Right lobe of liver (tissue), 6 donors: ENCODE measurements around the gene RBM19. TPM values are rescaled to one million over a fixed set of nuclear protein-coding genes. Genes with fewer than 3 reads are reported as not detected.

Experiments
- ATAC-seq, 4 donors: fragments of 200-7000 bp; cut with Tn5 transposase; one replicate each; pipeline ENCODE4 v1.9.1; 2020; ENCODE audit warnings: mild to moderate bottlenecking in 4 of 4, moderate library complexity in 4 of 4
- DNase-seq, 3 donors: peaks; one replicate each; pipeline ENCODE4 v3.0.0-alpha.2; 2020
- H3K27ac ChIP-seq, 3 donors: fragments of 200-600 bp; one replicate each; pipeline ENCODE4 v1.8.0; 2022
- H3K27me3 ChIP-seq, 2 donors: fragments of 200-600 bp; one replicate each; pipeline ENCODE4 v1.8.0; 2022
- H3K36me3 ChIP-seq, 4 donors: fragments of 200-600 bp; sonication (generic) in 1 of 4; one replicate each; pipeline versions ENCODE4 v1.5.1 to v1.8.0; 2017 to 2022; ENCODE audit warnings: control low read depth in 1 of 4
- H3K4me1 ChIP-seq, 4 donors: fragments of 200-600 bp; sonication (generic) in 1 of 4; one replicate each; pipeline versions ENCODE4 v1.5.1 to v1.8.0; 2017 to 2022; ENCODE audit warnings: control low read depth in 1 of 4
- H3K4me3 ChIP-seq, 3 donors: fragments of 200-600 bp; one replicate each; pipeline ENCODE4 v1.8.0; 2022
- H3K9me3 ChIP-seq, 4 donors: fragments of 200-600 bp; sonication (generic) in 1 of 4; one replicate each; pipeline versions ENCODE4 v1.5.1 to v1.8.0; 2017 to 2022; ENCODE audit warnings: control low read depth in 1 of 4
- POLR2A ChIP-seq: fragments of 450-650 bp; IDR thresholded peaks from one replicate; pipeline ENCODE4 v1.6.1; 2017; ENCODE audit warnings: antibody characterized with exemption, mild to moderate bottlenecking
- WGBS: methylation state at CpG from one replicate; pipeline ENCODE4 v1.1.6; 2018; ENCODE audit warnings: low coverage, low lambda C conversion rate; ENCODE audit not compliant: insufficient coverage; ENCODE audit errors: missing lambda C conversion rate; 5-methylcytosine and 5-hydroxymethylcytosine counted together
- intact Hi-C, 2 donors: fragments of 100-400 bp; cut with DNase I; formaldehyde crosslinking; loops; one replicate each; pipeline versions ENCODE4 v1.11.2 to v1.14.1; 2022
- total RNA-seq, 6 experiments: library from RNA; depleted of rRNA in 2 of 6; stranded (reverse); fragments of >200 nt in 2 of 6; fragmentation: NEBNext Ultra II Directional in 3 of 6; extraction: Animal tissue kit (Norgen Biotek cat#: 25700) in 3 of 6; gene quantifications; one replicate each; pipeline versions ENCODE4 v1.1.0 to v1.2.4, GENCODE V29; 2016 to 2023
- TF ChIP-seq, protein P1 (sequence below), 4 donors: fragments of 200-600 bp in 3 of 4; fragments of 450-650 bp in 1 of 4; IDR thresholded peaks; one replicate each; pipeline versions ENCODE4 v1.5.1 to v1.8.0; 2016 to 2022; ENCODE audit warnings: antibody characterized with exemption in 4 of 4, mild to moderate bottlenecking in 2 of 4
- donor health status: DM: no; HTN: yes; CAD: no.
- donor health status: DM: no; HTN: no; CAD: no.
- donor health status: DM: no; HTN: no; CAD: no.
- donor health status: DM: no; HTN: yes; CAD: no.
- donor health status: DM: no; HTN: yes; CAD: no.

RBM19 gene
- total RNA-seq, 6 experiments from 2014 or later: 11.3 to 17.2 (median 14.2) TPM

DNA sequence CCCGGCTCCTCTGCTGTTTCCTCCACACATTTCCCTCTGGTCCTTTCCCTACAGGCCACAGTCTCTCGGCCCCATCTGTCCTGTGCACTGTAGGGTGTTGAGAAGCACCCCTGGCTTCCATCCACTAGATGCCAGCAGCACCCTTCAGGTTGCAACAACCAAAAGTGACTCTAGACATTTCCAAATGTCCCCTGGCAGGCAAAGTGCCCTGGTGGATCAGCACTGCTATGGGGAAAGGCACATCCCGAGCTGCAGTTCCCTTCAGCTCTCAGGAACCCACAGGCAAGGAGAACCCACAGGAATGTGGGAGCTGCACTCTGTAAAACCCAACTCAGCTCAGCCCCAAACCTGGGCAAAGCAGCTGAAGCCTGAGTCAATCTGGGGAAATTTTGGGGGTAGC lies 77.0 kb downstream of the RBM19 start:
- TF ChIP-seq, protein P1, sequence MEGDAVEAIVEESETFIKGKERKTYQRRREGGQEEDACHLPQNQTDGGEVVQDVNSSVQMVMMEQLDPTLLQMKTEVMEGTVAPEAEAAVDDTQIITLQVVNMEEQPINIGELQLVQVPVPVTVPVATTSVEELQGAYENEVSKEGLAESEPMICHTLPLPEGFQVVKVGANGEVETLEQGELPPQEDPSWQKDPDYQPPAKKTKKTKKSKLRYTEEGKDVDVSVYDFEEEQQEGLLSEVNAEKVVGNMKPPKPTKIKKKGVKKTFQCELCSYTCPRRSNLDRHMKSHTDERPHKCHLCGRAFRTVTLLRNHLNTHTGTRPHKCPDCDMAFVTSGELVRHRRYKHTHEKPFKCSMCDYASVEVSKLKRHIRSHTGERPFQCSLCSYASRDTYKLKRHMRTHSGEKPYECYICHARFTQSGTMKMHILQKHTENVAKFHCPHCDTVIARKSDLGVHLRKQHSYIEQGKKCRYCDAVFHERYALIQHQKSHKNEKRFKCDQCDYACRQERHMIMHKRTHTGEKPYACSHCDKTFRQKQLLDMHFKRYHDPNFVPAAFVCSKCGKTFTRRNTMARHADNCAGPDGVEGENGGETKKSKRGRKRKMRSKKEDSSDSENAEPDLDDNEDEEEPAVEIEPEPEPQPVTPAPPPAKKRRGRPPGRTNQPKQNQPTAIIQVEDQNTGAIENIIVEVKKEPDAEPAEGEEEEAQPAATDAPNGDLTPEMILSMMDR (IDR thresholded peaks at IDR 0.05): no peak
- TF ChIP-seq POLR2A: no peak
- intact Hi-C loops: no loop called here
- DNase-seq (no peak), ATAC-seq (no peak)
- Histone ChIP-seq H3K27ac (no peak overlapping the region), H3K4me3 (no peak overlapping the region), H3K4me1 (no peaks in the 10 kb centered on the region), H3K36me3 (no peaks in the 10 kb centered on the region), H3K9me3 (no peaks in the 10 kb centered on the region), H3K27me3 (no peaks in the 10 kb centered on the region)
- no CpG with 5 or more reads among the region's 3 CpGs for WGBS

DNA sequence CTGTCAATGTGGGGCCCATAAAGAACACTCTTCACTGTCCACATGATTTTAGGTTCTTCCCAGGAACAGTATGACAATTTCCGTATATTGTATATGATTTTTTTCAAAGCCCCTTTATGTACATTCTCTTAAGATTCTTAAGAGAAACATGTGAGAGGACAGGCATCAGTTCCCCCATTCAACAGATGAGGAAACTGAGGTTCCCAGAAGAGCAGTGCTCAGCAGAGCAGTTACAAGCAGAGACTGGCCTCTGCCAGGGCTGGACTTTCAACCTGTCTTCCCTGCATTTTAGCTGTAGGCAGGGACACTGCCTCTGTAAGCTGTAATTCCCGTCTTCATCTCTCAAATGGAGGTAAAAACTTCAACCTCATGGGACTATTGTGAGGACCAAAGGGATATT lies 77.7 kb downstream of the RBM19 start:
- Histone ChIP-seq H3K9me3 (no peaks in the 10 kb centered on the region), H3K4me3 (no peak overlapping the region), H3K4me1 (no peaks in the 10 kb centered on the region), H3K27me3 (no peaks in the 10 kb centered on the region), H3K27ac (no peak overlapping the region), H3K36me3 (no peaks in the 10 kb centered on the region)
- intact Hi-C loops: no loop called here
- no peak for ATAC-seq
- no peak for DNase-seq
- WGBS: 94% methylated on average over 2 of the region's 2 CpGs
- TF ChIP-seq, protein P1 (IDR thresholded peaks at IDR 0.05): no peak
- no peak for TF ChIP-seq POLR2A

GRCh38 chr12:113887906-113888305 lies 78.2 kb downstream of the RBM19 start:
- H3K4me3 ChIP-seq: no peak overlapping the region

DNA sequence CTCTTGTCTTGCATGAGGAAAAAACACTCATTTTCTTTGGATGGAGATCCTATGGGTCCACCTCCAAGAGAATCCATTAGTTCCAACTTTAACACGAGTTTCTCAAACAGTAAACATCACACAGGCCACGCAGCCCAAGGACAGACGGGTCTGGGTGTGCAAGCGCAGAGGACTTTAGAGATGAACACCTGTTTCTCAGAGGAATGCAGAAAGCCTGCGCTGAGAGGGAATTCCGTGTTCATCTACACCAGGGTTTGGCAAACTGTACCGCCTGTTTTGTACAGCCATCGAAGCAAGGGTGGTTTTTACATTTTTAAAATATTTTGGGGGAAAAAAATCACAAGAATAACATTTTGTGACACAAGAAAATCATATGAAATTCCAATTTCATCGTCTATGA lies 79.4 kb downstream of the RBM19 start:
- WGBS: 95% methylated on average over 9 of the region's 9 CpGs

More at GRCh38 chr12:113887906-113888305, 78.2 kb downstream of the RBM19 start:
- intact Hi-C loops: no loop called here
- TF ChIP-seq POLR2A: no peak
- H3K9me3 ChIP-seq: no peaks in the 10 kb centered on the region
- no peak for ATAC-seq
- no peak for DNase-seq
- no peak overlapping the region for H3K27ac ChIP-seq
- no peaks in the 10 kb centered on the region for H3K4me1 ChIP-seq
- H3K36me3 ChIP-seq: no peaks in the 10 kb centered on the region
- H3K27me3 ChIP-seq: no peaks in the 10 kb centered on the region
- WGBS: 93% methylated on average over 3 of the region's 3 CpGs

DNA sequence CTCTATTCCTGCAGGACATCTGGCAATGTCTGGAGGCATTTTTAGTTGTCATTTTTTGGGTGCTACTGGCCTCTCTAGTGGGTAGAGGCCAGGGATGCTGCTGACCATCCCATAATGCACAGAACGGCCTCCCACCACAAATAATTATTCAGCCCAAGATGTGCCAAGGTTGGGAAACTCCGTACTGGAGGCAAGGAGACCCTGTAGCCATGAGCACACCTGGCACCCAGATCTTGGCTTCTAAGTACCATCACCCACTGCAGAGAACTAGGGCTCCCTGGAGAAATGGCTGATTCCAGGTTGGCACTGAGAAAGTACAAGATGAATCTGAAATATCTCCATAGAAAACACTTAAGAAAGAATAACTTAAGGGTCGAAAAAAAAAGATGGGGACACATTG lies 81.7 kb downstream of the RBM19 start:
- Histone ChIP-seq H3K36me3 (no peaks in the 10 kb centered on the region), H3K27ac (no peak overlapping the region), H3K4me3 (no peak overlapping the region), H3K9me3 (no peaks in the 10 kb centered on the region), H3K27me3 (no peaks in the 10 kb centered on the region), H3K4me1 (no peaks in the 10 kb centered on the region)
- no peak for TF ChIP-seq POLR2A
- TF ChIP-seq, protein P1 (IDR thresholded peaks at IDR 0.05): no peak
- ATAC-seq (no peak), DNase-seq (no peak)
- intact Hi-C loops: no loop called here
- WGBS: 96% methylated on average over 2 of the region's 3 CpGs

More for the DNA sequence above, 79.4 kb downstream of the RBM19 start:
- TF ChIP-seq, protein P1 (IDR thresholded peaks at IDR 0.05): no peak
- TF ChIP-seq POLR2A: no peak
- H3K27ac ChIP-seq: no peak overlapping the region
- ATAC-seq: no peak
- no peaks in the 10 kb centered on the region for H3K27me3 ChIP-seq
- no peaks in the 10 kb centered on the region for H3K36me3 ChIP-seq
- H3K4me3 ChIP-seq: no peak overlapping the region
- H3K9me3 ChIP-seq: no peaks in the 10 kb centered on the region
- intact Hi-C loops: no loop called here
- H3K4me1 ChIP-seq: no peaks in the 10 kb centered on the region
- no peak for DNase-seq
